NCI-H1436 (cell line): ENCODE data around the gene ATP6V1B1.

ENCODE experiments used
- DNase-seq: peaks from one replicate; lab custom pipeline; 2025; lab: John Stamatoyannopoulos, UW

The ATP6V1B1 gene

GRCh38 chr2:70935468-70936164 lies at the start of gene ATP6V1B1:
TSS of gene ATP6V1B1 (plus strand) at chr2:70935900. CDS start at chr2:70935955, 55 bp downstream.
- peak; percentile 13 for DNase-seq

GRCh38 chr2:70886541-70886987 lies 49.1 kb upstream of the ATP6V1B1 start:
- DNase-seq: no peak

- no peak for DNase-seq
Observed at GRCh38 chr2:70887208-70887549, 48.5 kb upstream of the ATP6V1B1 start.

GRCh38 chr2:70887550-70888246 lies 48.0 kb upstream of the ATP6V1B1 start:
- DNase-seq: peak; percentile 72

GRCh38 chr2:70888366-70888922 lies 47.3 kb upstream of the ATP6V1B1 start:
- no peak for DNase-seq

GRCh38 chr2:70888923-70889715 lies 46.6 kb upstream of the ATP6V1B1 start:
- DNase-seq: no peak

- DNase-seq: no peak
Observed at GRCh38 chr2:70889716-70890037, 46.0 kb upstream of the ATP6V1B1 start.

GRCh38 chr2:70890469-70891065 lies 45.1 kb upstream of the ATP6V1B1 start:
- DNase-seq: no peak

GRCh38 chr2:70891572-70892357 lies 43.9 kb upstream of the ATP6V1B1 start:
- no peak for DNase-seq

- DNase-seq: no peak
Observed at GRCh38 chr2:70892750-70893149, 43.0 kb upstream of the ATP6V1B1 start.

GRCh38 chr2:70893186-70893585 lies 42.5 kb upstream of the ATP6V1B1 start:
- DNase-seq: no peak

GRCh38 chr2:70894765-70895164 lies 40.9 kb upstream of the ATP6V1B1 start:
- DNase-seq: no peak

- DNase-seq: no peak
Observed at GRCh38 chr2:70895249-70895648, 40.5 kb upstream of the ATP6V1B1 start.

GRCh38 chr2:70895998-70896764 lies 39.5 kb upstream of the ATP6V1B1 start:
- no peak for DNase-seq

- DNase-seq: no peak
Observed at GRCh38 chr2:70896765-70897202, 38.9 kb upstream of the ATP6V1B1 start.

- no peak for DNase-seq
Observed at GRCh38 chr2:70897203-70897976, 38.3 kb upstream of the ATP6V1B1 start.

GRCh38 chr2:70897977-70898226 lies 37.8 kb upstream of the ATP6V1B1 start:
- DNase-seq: no peak

GRCh38 chr2:70898363-70899240 lies 37.1 kb upstream of the ATP6V1B1 start:
- no peak for DNase-seq
